Neural cell (in vitro differentiated cells): ENCODE data around the gene TRAF5. TPM values are rescaled to one million over a fixed set of nuclear protein-coding genes. Genes with fewer than 3 reads are reported as not detected.

ENCODE experiments used
- H2AFZ ChIP-seq: fragments of 200-600, 300-800 bp; sonication (generic), shearing (Covaris generic); 2 replicates; pipeline ENCODE4 v1.6.0; 2014; ENCODE audit warnings: low read depth, mild to moderate bottlenecking, antibody characterized with exemption, low read length, moderate library complexity
- H3F3A ChIP-seq: fragments of 200-600 bp; shearing (Covaris generic); 2 replicates; pipeline ENCODE4 v1.6.1; 2016; ENCODE audit warnings: mild to moderate bottlenecking, moderate library complexity, mixed read lengths, antibody characterized with exemption, low read length; ENCODE audit not compliant: insufficient read depth, poor library complexity, severe bottlenecking
- H3K27ac ChIP-seq: fragments of 200-600, 300-800 bp; sonication (generic), shearing (Covaris generic); 2 replicates; pipeline ENCODE4 v1.5.1; 2014; ENCODE audit warnings: mild to moderate bottlenecking, low read length, moderate library complexity
- H3K27me3 ChIP-seq: fragments of 300-800, 200-600 bp; sonication (generic), shearing (Covaris generic); 2 replicates; pipeline ENCODE4 v1.6.0; 2014; ENCODE audit warnings: mild to moderate bottlenecking, low read depth, low read length, moderate library complexity; ENCODE audit not compliant: insufficient read depth
- H3K36me3 ChIP-seq: fragments of 300-800, 200-600 bp; sonication (generic), shearing (Covaris generic); 2 replicates; pipeline ENCODE4 v1.5.1; 2014; ENCODE audit warnings: mild to moderate bottlenecking, antibody characterized with exemption, low read length, moderate library complexity; ENCODE audit not compliant: insufficient read depth
- H3K4me2 ChIP-seq: fragments of 300-800, 200-600 bp; sonication (generic), shearing (Covaris generic); 2 replicates; pipeline ENCODE4 v1.6.0; 2014; ENCODE audit warnings: mild to moderate bottlenecking, low read length
- H3K4me3 ChIP-seq: fragments of 300-800, 200-600 bp; sonication (generic), shearing (Covaris generic); 2 replicates; pipeline ENCODE4 v1.5.1; 2014; ENCODE audit warnings: mild to moderate bottlenecking, low read length, moderate library complexity
- H3K79me2 ChIP-seq: fragments of 200-600 bp; shearing (Covaris generic); replicated peaks from 2 replicates; pipeline ENCODE4 v1.6.0; 2014; ENCODE audit warnings: mild to moderate bottlenecking, low read length, moderate library complexity; ENCODE audit not compliant: insufficient read depth
- H3K9ac ChIP-seq: fragments of 300-800, 200-600 bp; sonication (generic), shearing (Covaris generic); 2 replicates; pipeline ENCODE4 v1.6.1; 2016; ENCODE audit warnings: mild to moderate bottlenecking, low read length, mixed read lengths
- H3K9me2 ChIP-seq: fragments of 200-600 bp; shearing (Covaris generic); 2 replicates; pipeline ENCODE4 v1.6.1; 2016; ENCODE audit warnings: mild to moderate bottlenecking, low read length, mixed read lengths; ENCODE audit not compliant: insufficient read depth
- H3K9me3 ChIP-seq: fragments of 200-600, 300-800 bp; sonication (generic), shearing (Covaris generic); 2 replicates; pipeline ENCODE4 v1.6.1; 2016; ENCODE audit warnings: mild to moderate bottlenecking, mixed run types, low read length, moderate library complexity, mixed read lengths
- H4K20me1 ChIP-seq: fragments of 200-600 bp; shearing (Covaris generic); 2 replicates; pipeline ENCODE4 v1.6.1; 2016; ENCODE audit warnings: mild to moderate bottlenecking, mixed run types; ENCODE audit not compliant: insufficient read depth
- CTCF ChIP-seq: fragments of 450-650 bp; IDR thresholded peaks from 2 replicates; pipeline ENCODE4 v1.5.1; 2014; ENCODE audit warnings: antibody characterized with exemption, mild to moderate bottlenecking, moderate library complexity; ENCODE audit not compliant: poor library complexity, severe bottlenecking
- EP300 ChIP-seq: fragments of 450-650 bp; conservative IDR thresholded peaks from 2 replicates; pipeline ENCODE4 v1.6.1; 2014; ENCODE audit warnings: antibody characterized with exemption, mild to moderate bottlenecking, moderate library complexity; ENCODE audit not compliant: poor library complexity, severe bottlenecking
- EZH2 ChIP-seq: fragments of 200-600, 300-800 bp; shearing (Covaris generic), sonication (generic); IDR thresholded peaks from 2 replicates; pipeline ENCODE4 v1.6.1; 2014; ENCODE audit warnings: antibody characterized with exemption, low read length, borderline replicate concordance, mild to moderate bottlenecking; ENCODE audit not compliant: insufficient read depth, poor library complexity, severe bottlenecking
- MXI1 ChIP-seq: fragments of 450-650 bp; conservative IDR thresholded peaks from 2 replicates; pipeline ENCODE4 v1.6.1; 2014; ENCODE audit warnings: antibody characterized with exemption, mild to moderate bottlenecking; ENCODE audit not compliant: poor library complexity, severe bottlenecking
- POLR2AphosphoS5 ChIP-seq: IDR thresholded peaks from 2 replicates; pipeline ENCODE4 v1.6.1; 2012
- RAD21 ChIP-seq: fragments of 450-650 bp; conservative IDR thresholded peaks from 2 replicates; pipeline ENCODE4 v1.6.1; 2014; ENCODE audit warnings: antibody characterized with exemption, mild to moderate bottlenecking, moderate library complexity
- SMC3 ChIP-seq: fragments of 450-650 bp; conservative IDR thresholded peaks from 2 replicates; pipeline ENCODE4 v1.6.1; 2014; ENCODE audit warnings: antibody characterized with exemption, mild to moderate bottlenecking, moderate library complexity; ENCODE audit not compliant: poor library complexity
- TAF1 ChIP-seq: IDR thresholded peaks from 2 replicates; pipeline ENCODE4 v1.6.1; 2012; ENCODE audit warnings: low read depth
- polyA plus RNA-seq: library from polyadenylated mRNA; depleted of rRNA; stranded (reverse); fragments of >200 nt; gene quantifications from 2 replicates; pipeline ENCODE4 v1.2.3, GENCODE V29; 2014
- TF ChIP-seq, protein P1 (sequence below): IDR thresholded peaks from 2 replicates; pipeline ENCODE4 v1.6.1; 2012; ENCODE audit warnings: borderline replicate concordance

The TRAF5 gene
- polyA plus RNA-seq, 1 donor from 2014 or later = 0.69 TPM

GRCh38 chr1:211332036-211332616 lies 5.5 kb downstream of the TRAF5 start:
- Histone ChIP-seq H3K9me2 (no peaks in the 10 kb centered on the region), H4K20me1 (no peaks in the 10 kb centered on the region), H3K27me3 (peaks cover 6% of the 10 kb centered on the region), H3K79me2 (no peaks in the 10 kb centered on the region), H3K4me2 (no peak overlapping the region), H3K9me3 (peaks cover 6% of the 10 kb centered on the region), H3K27ac (no peak overlapping the region), H3F3A (no peaks in the 10 kb centered on the region), H3K4me3 (no peak overlapping the region), H3K9ac (no peak overlapping the region), H2AFZ (no peak overlapping the region), H3K36me3 (no peaks in the 10 kb centered on the region)
- no peak for TF ChIP-seq SMC3
- no peak for TF ChIP-seq TAF1
- no peak for TF ChIP-seq RAD21
- no peak for TF ChIP-seq POLR2AphosphoS5
- no peak for TF ChIP-seq EP300
- TF ChIP-seq, protein P1, sequence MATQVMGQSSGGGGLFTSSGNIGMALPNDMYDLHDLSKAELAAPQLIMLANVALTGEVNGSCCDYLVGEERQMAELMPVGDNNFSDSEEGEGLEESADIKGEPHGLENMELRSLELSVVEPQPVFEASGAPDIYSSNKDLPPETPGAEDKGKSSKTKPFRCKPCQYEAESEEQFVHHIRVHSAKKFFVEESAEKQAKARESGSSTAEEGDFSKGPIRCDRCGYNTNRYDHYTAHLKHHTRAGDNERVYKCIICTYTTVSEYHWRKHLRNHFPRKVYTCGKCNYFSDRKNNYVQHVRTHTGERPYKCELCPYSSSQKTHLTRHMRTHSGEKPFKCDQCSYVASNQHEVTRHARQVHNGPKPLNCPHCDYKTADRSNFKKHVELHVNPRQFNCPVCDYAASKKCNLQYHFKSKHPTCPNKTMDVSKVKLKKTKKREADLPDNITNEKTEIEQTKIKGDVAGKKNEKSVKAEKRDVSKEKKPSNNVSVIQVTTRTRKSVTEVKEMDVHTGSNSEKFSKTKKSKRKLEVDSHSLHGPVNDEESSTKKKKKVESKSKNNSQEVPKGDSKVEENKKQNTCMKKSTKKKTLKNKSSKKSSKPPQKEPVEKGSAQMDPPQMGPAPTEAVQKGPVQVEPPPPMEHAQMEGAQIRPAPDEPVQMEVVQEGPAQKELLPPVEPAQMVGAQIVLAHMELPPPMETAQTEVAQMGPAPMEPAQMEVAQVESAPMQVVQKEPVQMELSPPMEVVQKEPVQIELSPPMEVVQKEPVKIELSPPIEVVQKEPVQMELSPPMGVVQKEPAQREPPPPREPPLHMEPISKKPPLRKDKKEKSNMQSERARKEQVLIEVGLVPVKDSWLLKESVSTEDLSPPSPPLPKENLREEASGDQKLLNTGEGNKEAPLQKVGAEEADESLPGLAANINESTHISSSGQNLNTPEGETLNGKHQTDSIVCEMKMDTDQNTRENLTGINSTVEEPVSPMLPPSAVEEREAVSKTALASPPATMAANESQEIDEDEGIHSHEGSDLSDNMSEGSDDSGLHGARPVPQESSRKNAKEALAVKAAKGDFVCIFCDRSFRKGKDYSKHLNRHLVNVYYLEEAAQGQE = no peak
- TF ChIP-seq CTCF = no peak
- no peak for TF ChIP-seq EZH2
- TF ChIP-seq MXI1 = no peak

GRCh38 chr1:211332830-211333229 lies 6.2 kb downstream of the TRAF5 start:
- TF ChIP-seq, protein P1 = no peak
- TF ChIP-seq CTCF = no peak
- no peak for TF ChIP-seq POLR2AphosphoS5
- TF ChIP-seq MXI1 = no peak
- no peak for TF ChIP-seq EP300
- TF ChIP-seq RAD21 = no peak
- no peak for TF ChIP-seq TAF1
- TF ChIP-seq EZH2 = no peak
- TF ChIP-seq SMC3 = no peak
- H3K27ac ChIP-seq = no peak overlapping the region
- H3K4me3 ChIP-seq = no peak overlapping the region
- no peaks in the 10 kb centered on the region for H3F3A ChIP-seq
- no peak overlapping the region for H2AFZ ChIP-seq
- no peak overlapping the region for H3K9ac ChIP-seq
- H4K20me1 ChIP-seq = no peaks in the 10 kb centered on the region
- H3K27me3 ChIP-seq = no peaks in the 10 kb centered on the region
- H3K79me2 ChIP-seq = no peaks in the 10 kb centered on the region
- H3K4me2 ChIP-seq = no peak overlapping the region
- H3K9me2 ChIP-seq = no peaks in the 10 kb centered on the region
- peaks cover 3% of the 10 kb centered on the region for H3K9me3 ChIP-seq
- H3K36me3 ChIP-seq = no peaks in the 10 kb centered on the region
